HCT116 (cell line): ENCODE measurements around the gene SULT1A2. TPM values are rescaled to one million over a fixed set of nuclear protein-coding genes. Genes with fewer than 3 reads are reported as not detected.

ENCODE experiments used
- ATAC-seq: fragments of 200-7000 bp; cut with Tn5 transposase; 2 replicates; pipeline ENCODE4 v1.9.1; 2020; ENCODE audit warnings: mild to moderate bottlenecking, moderate library complexity
- BruUV-seq: library from RNA; stranded (reverse); fragments of 400-500 nt; replicated peaks from 2 replicates; lab custom pipeline; 2021; lab: Mats Ljungman, UMichigan
- CTCF ChIA-PET: fragments of 300-600 bp; sonication (Branson Sonifier 250); formaldehyde crosslinking; loops from one replicate; lab custom pipeline; 2021; ENCODE audit warnings: antibody characterized with exemption; lab: Charles Lee
- POLR2A ChIA-PET: fragments of 300-600, 350-600 bp; sonication (Branson Sonifier 250); formaldehyde crosslinking; loops from one replicate; lab custom pipeline; 2021; ENCODE audit warnings: antibody characterized with exemption; lab: Charles Lee
- RAD21 ChIA-PET, 2 experiments: fragments of 300-600 bp; sonication (Branson Sonifier 250); formaldehyde crosslinking; loops; one replicate each; lab custom pipeline; 2023; ENCODE audit warnings: low total read pairs in 2 of 2; ENCODE audit not compliant: uncharacterized antibody in 2 of 2, unreplicated experiment in 2 of 2, low non-redundant PET in 1 of 2; lab: Charles Lee
- DNase-seq: peaks from one replicate; pipeline ENCODE4 v3.0.0-alpha.2; 2010; ENCODE audit warnings: low read depth, low spot score
- H2AFZ ChIP-seq: fragments of 200-600 bp; shearing (Covaris generic), sonication (generic); 2 replicates; pipeline ENCODE4 v1.6.1; 2017; ENCODE audit warnings: low read depth, mixed run types, mixed read lengths, antibody characterized with exemption, low read length; ENCODE audit not compliant: poor library complexity, severe bottlenecking
- H3K27ac ChIP-seq: 2 replicates; pipeline ENCODE4 v1.5.1; 2012; ENCODE audit warnings: low read depth, low read length
- H3K27me3 ChIP-seq: fragments of 200-600 bp; sonication (generic); 2 replicates; pipeline ENCODE4 v1.6.1; 2016; ENCODE audit warnings: mixed run types, low read length, mixed read lengths; ENCODE audit not compliant: insufficient read depth
- H3K36me3 ChIP-seq, 2 experiments: fragments of 200-500 bp in 1 of 2; fragments of 200-600 bp in 1 of 2; sonication (Bioruptor generic) in 1 of 2; sonication (generic) in 1 of 2; 2 replicates each; pipeline versions ENCODE4 v1.5.1 to v1.6.1; 2014 to 2016; ENCODE audit warnings: low read length in 2 of 2, inconsistent platforms in 1 of 2, mixed read lengths in 1 of 2, mixed run types in 1 of 2; ENCODE audit not compliant: insufficient read depth in 2 of 2, control insufficient read depth in 1 of 2
- H3K4me1 ChIP-seq, 2 experiments: fragments of 200-600 bp in 1 of 2; sonication (generic) in 1 of 2; 2 replicates each; pipeline versions ENCODE4 v1.5.1 to v1.6.1; 2012 to 2017; ENCODE audit warnings: low read length in 2 of 2, inconsistent platforms in 1 of 2, mild to moderate bottlenecking in 1 of 2, mixed read lengths in 1 of 2, mixed run types in 1 of 2, moderate library complexity in 1 of 2; ENCODE audit not compliant: insufficient read depth in 2 of 2, control insufficient read depth in 1 of 2
- H3K4me2 ChIP-seq: fragments of 200-600 bp; sonication (generic); 2 replicates; pipeline ENCODE4 v1.6.1; 2017; ENCODE audit warnings: mixed run types, low read length, mixed read lengths
- H3K4me3 ChIP-seq, 2 experiments: fragments of 200-600 bp in 1 of 2; sonication (generic) in 1 of 2; replicated peaks in 1 of 2; 2 replicates each; pipeline ENCODE4 v1.5.1; 2011 to 2016; ENCODE audit warnings: low read length in 2 of 2, control low read depth in 1 of 2, low read depth in 1 of 2, mild to moderate bottlenecking in 1 of 2, mixed read lengths in 1 of 2, mixed run types in 1 of 2
- H3K79me2 ChIP-seq: fragments of 200-600 bp; sonication (generic); 2 replicates; pipeline ENCODE4 v1.6.1; 2017; ENCODE audit warnings: mild to moderate bottlenecking, mixed run types, low read length, moderate library complexity, mixed read lengths; ENCODE audit not compliant: insufficient read depth
- H3K9ac ChIP-seq: fragments of 200-600 bp; sonication (generic); 2 replicates; pipeline ENCODE4 v1.6.1; 2016; ENCODE audit warnings: low read length, mixed read lengths
- H3K9me2 ChIP-seq: fragments of 200-600 bp; sonication (generic), shearing (Covaris generic); 2 replicates; pipeline ENCODE4 v1.6.1; 2017; ENCODE audit warnings: mixed run types, mild to moderate bottlenecking, moderate library complexity; ENCODE audit not compliant: insufficient read depth
- H3K9me3 ChIP-seq, 2 experiments: fragments of 200-500 bp in 1 of 2; fragments of 200-600 bp in 1 of 2; sonication (Bioruptor generic) in 1 of 2; sonication (generic) in 1 of 2; 2 replicates each; pipeline ENCODE4 v1.6.1; 2014 to 2017; ENCODE audit warnings: low read length in 2 of 2, mixed read lengths in 2 of 2, inconsistent platforms in 1 of 2, low read depth in 1 of 2, mild to moderate bottlenecking in 1 of 2, mixed run types in 1 of 2, moderate library complexity in 1 of 2; ENCODE audit not compliant: control insufficient read depth in 1 of 2, insufficient read depth in 1 of 2
- H4K20me1 ChIP-seq: fragments of 200-600 bp; sonication (generic), shearing (Covaris generic); 2 replicates; pipeline ENCODE4 v1.6.1; 2017; ENCODE audit warnings: mixed run types, mild to moderate bottlenecking, moderate library complexity; ENCODE audit not compliant: insufficient read depth
- CEBPB ChIP-seq: IDR thresholded peaks from 2 replicates; pipeline ENCODE4 v1.6.1; 2012; ENCODE audit warnings: low read depth
- EZH2 ChIP-seq: fragments of 200-600 bp; sonication (generic); IDR thresholded peaks from 2 replicates; pipeline ENCODE4 v1.6.1; 2017; ENCODE audit warnings: antibody characterized with exemption, mixed run types
- FOSL1 ChIP-seq: IDR thresholded peaks from 2 replicates; pipeline ENCODE4 v1.6.1; 2012; ENCODE audit warnings: low read depth
- MAX ChIP-seq: IDR thresholded peaks from 2 replicates; pipeline ENCODE4 v1.6.1; 2012
- POLR2AphosphoS5 ChIP-seq: IDR thresholded peaks from 2 replicates; pipeline ENCODE4 v1.6.1; 2011; ENCODE audit warnings: mild to moderate bottlenecking, low read depth, low read length, moderate library complexity
- REST ChIP-seq: IDR thresholded peaks from 2 replicates; pipeline ENCODE4 v1.6.1; 2012; ENCODE audit warnings: low read depth
- SP1 ChIP-seq: IDR thresholded peaks from 2 replicates; pipeline ENCODE4 v1.6.1; 2012; ENCODE audit warnings: low read depth
- TCF7L2 ChIP-seq: IDR thresholded peaks from 2 replicates; pipeline ENCODE4 v1.7.0; 2011; ENCODE audit warnings: borderline replicate concordance, inconsistent platforms; ENCODE audit not compliant: insufficient read depth, insufficient read length; ENCODE audit errors: extremely low read depth
- YY1 ChIP-seq: IDR thresholded peaks from 2 replicates; pipeline ENCODE4 v1.6.1; 2011; ENCODE audit warnings: low read length, low read depth, moderate library complexity, mild to moderate bottlenecking; ENCODE audit not compliant: insufficient replicate concordance; ENCODE audit errors: extremely low read depth
- ZFX ChIP-seq: fragments of 450-650 bp; IDR thresholded peaks from 2 replicates; pipeline ENCODE4 v1.6.1; 2017
- ZNF274 ChIP-seq: fragments of 200-500 bp; sonication (Bioruptor generic); IDR thresholded peaks from 2 replicates; pipeline ENCODE4 v1.6.1; 2014; ENCODE audit warnings: mild to moderate bottlenecking, low read depth, low read length, inconsistent platforms
- intact Hi-C: fragments of 100-400 bp; cut with micrococcal nuclease; formaldehyde crosslinking; loops from 2 replicates; pipeline ENCODE4 v1.10.0; 2022
- total RNA-seq: library from RNA; stranded (reverse); gene quantifications from one replicate; pipeline ENCODE4 v1.2.1, GENCODE V29; 2021; ENCODE audit not compliant: unreplicated experiment
- TF ChIP-seq, protein P1 (sequence below): IDR thresholded peaks from 2 replicates; pipeline ENCODE4 v1.6.1; 2012

The SULT1A2 gene
- total RNA-seq, 1 experiment from 2014 or later, result 1.9 TPM

- H3K4me3 ChIP-seq, result no peak overlapping the region
- ChIA-PET CTCF (no interaction called here), POLR2A (no interaction called here), RAD21 (no interaction called here)
- no peaks in the 10 kb centered on the region for H4K20me1 ChIP-seq
- TF ChIP-seq SP1 (no peak), TCF7L2 (no peak), FOSL1 (no peak), YY1 (no peak), EZH2 (no peak), MAX (no peak), CEBPB (no peak), POLR2AphosphoS5 (no peak), REST (no peak), ZNF274 (no peak), ZFX (no peak)
- TF ChIP-seq, protein P1, sequence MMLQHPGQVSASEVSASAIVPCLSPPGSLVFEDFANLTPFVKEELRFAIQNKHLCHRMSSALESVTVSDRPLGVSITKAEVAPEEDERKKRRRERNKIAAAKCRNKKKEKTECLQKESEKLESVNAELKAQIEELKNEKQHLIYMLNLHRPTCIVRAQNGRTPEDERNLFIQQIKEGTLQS, result no peak
- no peaks in the 10 kb centered on the region for H3K79me2 ChIP-seq
- H3K9ac ChIP-seq, result no peak overlapping the region
- no peaks in the 10 kb centered on the region for H3K9me2 ChIP-seq
- intact Hi-C loops, result no loop called here
- H3K27ac ChIP-seq, result no peak overlapping the region
- ATAC-seq (no peak), DNase-seq (no peak)
- H3K9me3 ChIP-seq, result no peaks in the 10 kb centered on the region
- H3K27me3 ChIP-seq, result no peaks in the 10 kb centered on the region
- no peak overlapping the region for H2AFZ ChIP-seq
- H3K4me1 ChIP-seq, result peaks cover 7 to 18% of the 10 kb centered on the region in 2 experiments; a peak in 3 of 4 replicates
- no TSS peak for BruUV-seq
- H3K4me2 ChIP-seq, result no peak overlapping the region
- H3K36me3 ChIP-seq, result no peaks in the 10 kb centered on the region; a peak in 1 of 4 replicates
Observed at GRCh38 chr16:28607116-28607623, 10.3 kb upstream of the SULT1A2 start.
